KMS-11 (cell line): ENCODE results near the gene FANCI.

Source experiments
- H2AFZ ChIP-seq: fragments of 200-600 bp; sonication (generic); 2 replicates; pipeline ENCODE4 v1.6.1; 2016; ENCODE audit warnings: antibody characterized with exemption, mixed run types, low read depth
- H3K27ac ChIP-seq: fragments of 200-600 bp; sonication (generic); 2 replicates; pipeline ENCODE4 v1.6.1; 2016; ENCODE audit warnings: mild to moderate bottlenecking, mixed run types
- H3K27me3 ChIP-seq: fragments of 200-600 bp; sonication (generic); 2 replicates; pipeline ENCODE4 v1.6.1; 2017; ENCODE audit warnings: mild to moderate bottlenecking, low read depth, mixed run types, moderate library complexity; ENCODE audit not compliant: insufficient read depth
- H3K36me3 ChIP-seq: fragments of 200-600 bp; sonication (generic); 2 replicates; pipeline ENCODE4 v1.6.1; 2017; ENCODE audit warnings: mild to moderate bottlenecking, mixed run types; ENCODE audit not compliant: insufficient read depth
- H3K4me1 ChIP-seq: fragments of 200-600 bp; sonication (generic); 2 replicates; pipeline ENCODE4 v1.6.1; 2016; ENCODE audit warnings: mild to moderate bottlenecking, low read depth, mixed run types; ENCODE audit not compliant: poor library complexity, severe bottlenecking
- H3K4me2 ChIP-seq: fragments of 200-600 bp; sonication (generic); 2 replicates; pipeline ENCODE4 v1.7.0; 2016; ENCODE audit warnings: mild to moderate bottlenecking, mixed run types
- H3K4me3 ChIP-seq: fragments of 200-600 bp; sonication (generic); IDR thresholded peaks from 2 replicates; pipeline ENCODE4 v1.6.1; 2017; ENCODE audit warnings: low read depth, low read length, mixed read lengths; ENCODE audit not compliant: insufficient read depth
- H3K79me2 ChIP-seq: fragments of 200-600 bp; sonication (generic); 2 replicates; pipeline ENCODE4 v1.6.1; 2016; ENCODE audit warnings: low read depth, mixed run types; ENCODE audit not compliant: insufficient read depth
- H3K9ac ChIP-seq: fragments of 200-600 bp; sonication (generic); 2 replicates; pipeline ENCODE4 v1.6.1; 2016; ENCODE audit warnings: mild to moderate bottlenecking, mixed run types
- H4K20me1 ChIP-seq: fragments of 200-600 bp; sonication (generic); 2 replicates; pipeline ENCODE4 v1.6.1; 2016; ENCODE audit warnings: mild to moderate bottlenecking, mixed run types; ENCODE audit not compliant: insufficient read depth
- TF ChIP-seq, protein P1 (sequence below): fragments of 200-600 bp; sonication (generic); conservative IDR thresholded peaks from 2 replicates; pipeline ENCODE4 v1.6.1; 2017; ENCODE audit warnings: low read depth, mild to moderate bottlenecking, antibody characterized with exemption, low read length, moderate library complexity, mixed read lengths

The FANCI gene

DNA sequence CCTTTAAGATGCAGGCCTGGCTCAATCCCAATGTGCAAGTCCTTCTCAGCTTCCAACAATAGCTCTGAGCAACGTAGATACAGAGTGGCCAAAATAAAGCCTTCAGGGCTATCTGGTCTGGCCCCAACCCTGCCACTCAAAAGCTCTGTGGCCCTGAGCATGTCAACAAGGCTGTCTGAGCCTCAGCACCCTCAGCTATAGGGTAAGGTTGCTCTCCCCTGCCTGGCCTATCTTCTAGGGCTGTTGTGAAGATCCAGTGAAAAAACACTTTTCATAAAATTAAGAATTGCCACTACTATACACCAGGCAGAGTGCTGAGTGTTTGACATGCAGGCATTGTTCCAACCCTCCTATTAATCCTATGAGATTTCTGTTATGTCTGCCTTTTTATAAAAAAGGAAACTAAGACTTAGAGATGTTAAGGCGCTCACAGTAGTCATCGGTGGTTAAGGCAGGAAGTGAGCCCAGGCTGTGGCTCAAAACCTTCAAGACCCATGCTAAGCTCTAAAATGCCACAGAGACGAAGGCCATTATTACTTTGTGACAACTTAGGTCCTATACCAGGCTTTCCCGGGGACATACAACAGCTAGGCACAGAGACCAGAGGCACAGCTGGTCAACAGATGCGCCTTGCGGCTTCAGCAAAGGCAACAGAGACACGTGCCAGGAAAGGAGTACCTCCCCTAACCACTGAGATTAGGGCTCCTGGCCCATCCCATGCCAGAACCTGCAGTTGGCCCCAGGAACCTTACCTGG lies 85.7 kb downstream of the FANCI start:
- Histone ChIP-seq H2AFZ (no peak overlapping the region), H3K4me3 (no peak overlapping the region), H3K27me3 (no peaks in the 10 kb centered on the region), H3K4me1 (peaks cover 26% of the 10 kb centered on the region), H3K36me3 (peaks cover 13% of the 10 kb centered on the region; the same call in 1 of the 2 replicates), H3K9ac (no peak overlapping the region), H3K4me2 (no peak overlapping the region), H3K27ac (no peak overlapping the region), H3K79me2 (peaks cover 37% of the 10 kb centered on the region), H4K20me1 (peaks cover 3% of the 10 kb centered on the region)
- TF ChIP-seq, protein P1, sequence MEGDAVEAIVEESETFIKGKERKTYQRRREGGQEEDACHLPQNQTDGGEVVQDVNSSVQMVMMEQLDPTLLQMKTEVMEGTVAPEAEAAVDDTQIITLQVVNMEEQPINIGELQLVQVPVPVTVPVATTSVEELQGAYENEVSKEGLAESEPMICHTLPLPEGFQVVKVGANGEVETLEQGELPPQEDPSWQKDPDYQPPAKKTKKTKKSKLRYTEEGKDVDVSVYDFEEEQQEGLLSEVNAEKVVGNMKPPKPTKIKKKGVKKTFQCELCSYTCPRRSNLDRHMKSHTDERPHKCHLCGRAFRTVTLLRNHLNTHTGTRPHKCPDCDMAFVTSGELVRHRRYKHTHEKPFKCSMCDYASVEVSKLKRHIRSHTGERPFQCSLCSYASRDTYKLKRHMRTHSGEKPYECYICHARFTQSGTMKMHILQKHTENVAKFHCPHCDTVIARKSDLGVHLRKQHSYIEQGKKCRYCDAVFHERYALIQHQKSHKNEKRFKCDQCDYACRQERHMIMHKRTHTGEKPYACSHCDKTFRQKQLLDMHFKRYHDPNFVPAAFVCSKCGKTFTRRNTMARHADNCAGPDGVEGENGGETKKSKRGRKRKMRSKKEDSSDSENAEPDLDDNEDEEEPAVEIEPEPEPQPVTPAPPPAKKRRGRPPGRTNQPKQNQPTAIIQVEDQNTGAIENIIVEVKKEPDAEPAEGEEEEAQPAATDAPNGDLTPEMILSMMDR: no peak

DNA sequence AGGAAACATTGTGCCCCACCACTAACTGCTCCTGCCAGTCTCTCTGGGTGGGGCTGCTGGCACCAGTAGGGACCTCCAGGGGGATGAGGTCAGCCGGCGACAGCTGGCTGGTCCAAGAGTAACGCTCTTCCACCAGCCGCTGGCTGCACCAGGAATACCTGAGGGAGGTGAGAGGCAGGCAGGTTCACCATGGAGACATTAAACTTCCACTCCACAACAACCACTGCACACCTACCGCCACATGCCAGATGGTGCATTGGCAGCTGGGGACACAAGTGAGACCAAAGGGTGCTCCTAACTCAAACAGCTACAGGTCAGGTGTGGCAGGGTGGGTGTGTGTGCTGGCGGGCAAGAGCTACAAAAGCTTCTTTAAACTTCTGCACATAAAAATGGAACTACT lies 86.3 kb downstream of the FANCI start:
- Histone ChIP-seq H2AFZ (no peak overlapping the region), H3K27ac (no peak overlapping the region), H4K20me1 (peaks cover 3% of the 10 kb centered on the region), H3K79me2 (peaks cover 37% of the 10 kb centered on the region), H3K36me3 (peaks cover 13% of the 10 kb centered on the region; the same call in 1 of the 2 replicates), H3K9ac (no peak overlapping the region), H3K4me3 (no peak overlapping the region), H3K4me1 (peaks cover 26% of the 10 kb centered on the region), H3K4me2 (no peak overlapping the region), H3K27me3 (no peaks in the 10 kb centered on the region)
- TF ChIP-seq, protein P1: no peak

DNA sequence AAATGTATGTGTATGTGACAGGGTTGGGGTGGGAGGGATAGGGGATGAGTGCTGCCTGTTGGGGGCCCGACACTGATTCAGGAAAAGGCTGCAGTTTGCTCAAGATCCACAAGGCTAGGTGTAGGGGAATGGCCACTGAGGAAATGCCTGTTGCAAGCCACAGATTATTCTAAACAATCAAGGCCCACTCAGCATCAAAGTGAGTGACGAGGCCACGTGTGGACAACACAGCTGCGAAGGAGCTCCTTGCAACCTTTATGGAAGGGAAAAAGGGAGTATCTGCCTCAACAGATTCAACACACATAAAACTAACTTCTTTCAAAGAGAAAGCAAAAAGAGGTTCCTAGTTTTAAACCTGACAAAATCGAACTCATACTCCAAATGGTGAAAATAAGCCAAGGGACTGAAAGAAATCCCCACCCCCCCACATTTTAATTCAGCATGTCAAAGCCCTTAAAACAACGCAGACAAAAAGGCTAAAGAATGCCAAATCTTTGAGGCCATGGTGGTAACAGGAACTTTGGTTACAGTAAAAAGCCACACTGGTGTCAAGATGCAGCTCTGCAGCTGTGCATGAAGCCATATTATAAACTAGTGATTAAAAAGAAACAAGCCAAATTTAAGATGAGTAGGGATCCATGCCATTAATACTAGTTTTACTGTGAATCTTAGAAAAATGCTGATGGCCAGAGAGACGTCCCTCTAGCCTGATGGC lies 87.3 kb downstream of the FANCI start:
- Histone ChIP-seq H4K20me1 (peaks cover 3% of the 10 kb centered on the region), H3K27ac (no peak overlapping the region), H3K4me3 (no peak overlapping the region), H3K36me3 (peaks cover 13% of the 10 kb centered on the region; the same call in 1 of the 2 replicates), H3K27me3 (no peaks in the 10 kb centered on the region), H2AFZ (no peak overlapping the region), H3K9ac (no peak overlapping the region), H3K79me2 (peaks cover 37% of the 10 kb centered on the region), H3K4me2 (no peak overlapping the region), H3K4me1 (peaks cover 34% of the 10 kb centered on the region)
- TF ChIP-seq, protein P1: no peak

DNA sequence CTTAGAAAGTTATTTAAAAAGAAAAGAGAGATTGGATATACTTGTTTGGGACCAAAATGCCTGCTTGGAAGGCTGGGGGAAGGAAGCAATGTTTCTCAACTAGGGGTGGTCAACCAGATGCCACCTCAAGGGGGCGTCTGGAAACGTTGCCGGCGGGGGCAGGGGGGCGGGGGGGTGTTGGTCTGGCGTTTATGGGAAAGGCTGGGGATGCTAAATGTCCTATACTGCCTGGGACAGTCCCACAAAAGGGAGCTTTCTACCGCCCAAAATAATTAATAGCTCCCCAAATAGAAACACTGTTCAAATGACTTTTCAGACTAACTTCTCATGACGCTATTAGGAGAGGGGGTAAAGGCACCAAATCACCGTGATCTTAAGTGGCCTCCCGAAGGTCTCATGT lies 88.7 kb downstream of the FANCI start:
- Histone ChIP-seq H3K4me3 (no peak overlapping the region), H2AFZ (no peak overlapping the region), H3K9ac (no peak overlapping the region), H3K4me2 (peak overlapping the region; percentile 56; the same call in 1 of the 2 replicates), H3K4me1 (peaks cover 42% of the 10 kb centered on the region), H3K79me2 (peaks cover 37% of the 10 kb centered on the region), H4K20me1 (peaks cover 3% of the 10 kb centered on the region), H3K27me3 (no peaks in the 10 kb centered on the region), H3K36me3 (peaks cover 7% of the 10 kb centered on the region; the same call in 1 of the 2 replicates), H3K27ac (no peak overlapping the region)
- TF ChIP-seq, protein P1: no peak; the same call in 1 of the 2 replicates
